VCaP (cell line): Measurements from ENCODE around the gene BRD7.

ENCODE experiments used
- H3K27ac ChIP-seq: fragments of 450-650 bp; 2 replicates; pipeline ENCODE4 v1.5.1; 2017
- CTCF ChIP-seq: fragments of 450-650 bp; conservative IDR thresholded peaks from 2 replicates; pipeline ENCODE4 v1.5.1; 2017; ENCODE audit warnings: mild to moderate bottlenecking, moderate library complexity

Gene BRD7

GRCh38 chr16:50388496-50388895 lies 19.7 kb upstream of the BRD7 start:
- H3K27ac ChIP-seq = no peak overlapping the region
- TF ChIP-seq CTCF = no peak

- no peak overlapping the region for H3K27ac ChIP-seq
- TF ChIP-seq CTCF = no peak
Measured at GRCh38 chr16:50386774-50387173, 18.0 kb upstream of the BRD7 start.

GRCh38 chr16:50386139-50386538 lies 17.4 kb upstream of the BRD7 start:
- TF ChIP-seq CTCF = no peak
- H3K27ac ChIP-seq = no peak overlapping the region

GRCh38 chr16:50384500-50385135 lies 15.8 kb upstream of the BRD7 start:
- no peak for TF ChIP-seq CTCF
- H3K27ac ChIP-seq = no peak overlapping the region

GRCh38 chr16:50381679-50382440 lies 13.1 kb upstream of the BRD7 start:
- no peak for TF ChIP-seq CTCF
- H3K27ac ChIP-seq = no peak overlapping the region

- no peak overlapping the region for H3K27ac ChIP-seq
- no peak for TF ChIP-seq CTCF
Measured at GRCh38 chr16:50378417-50378816, 9.6 kb upstream of the BRD7 start.

GRCh38 chr16:50377001-50377400 lies 8.2 kb upstream of the BRD7 start:
- no peak for TF ChIP-seq CTCF
- no peak overlapping the region for H3K27ac ChIP-seq
